Activated T-helper 1 cell treated with anti-CD3 and anti-CD28 coated beads, Interleukin-12 subunit alpha, Interleukin-12 subunit beta, Interleukin-2, Interleukin-4 antibody, amounts not matched to agents 30 ng/mL and 10 ng/mL and 1 ng/mL, durations not matched to agents 14 hours and 24 hours and 36 hours (primary cell): ENCODE results near the gene SPOP. TPM values are rescaled to one million over a fixed set of nuclear protein-coding genes. Genes with fewer than 3 reads are reported as not detected.
"Not testable (repeated sequence)": the region's sequence is repeated elsewhere in the genome, so short reads cannot be mapped to it uniquely, and the experiment has no call there.

Experiments
- DNase-seq: peaks from one replicate; pipeline ENCODE4 v3.0.0; 2021; ENCODE audit warnings: low spot score
- H3K27ac Mint-ChIP-seq: one replicate; pipeline ENCODE4 v1.8.0; 2021; ENCODE audit warnings: mild to moderate bottlenecking, mixed read lengths
- H3K27me3 Mint-ChIP-seq: one replicate; pipeline ENCODE4 v1.8.0; 2022; ENCODE audit warnings: mild to moderate bottlenecking, moderate library complexity, mixed read lengths; ENCODE audit not compliant: insufficient read depth
- H3K36me3 Mint-ChIP-seq: one replicate; pipeline ENCODE4 v1.8.0; 2021; ENCODE audit warnings: low read depth, mixed read lengths
- H3K4me1 Mint-ChIP-seq: one replicate; pipeline ENCODE4 v1.8.0; 2021; ENCODE audit warnings: low read depth, mixed read lengths
- H3K4me3 Mint-ChIP-seq: one replicate; pipeline ENCODE4 v1.8.0; 2021; ENCODE audit warnings: mild to moderate bottlenecking, moderate library complexity, mixed read lengths
- H3K9me3 Mint-ChIP-seq: one replicate; pipeline ENCODE4 v1.8.0; 2021; ENCODE audit warnings: mixed read lengths
- intact Hi-C: fragments of 100-400 bp; cut with micrococcal nuclease; formaldehyde crosslinking; loops from one replicate; pipeline ENCODE4 v1.15.1; 2024
- total RNA-seq: library from RNA; stranded (reverse); gene quantifications from 2 replicates; pipeline ENCODE4 v1.2.3, GENCODE V29; 2022

SPOP gene
- total RNA-seq, 1 donor from 2014 or later: 61.9 TPM

DNA sequence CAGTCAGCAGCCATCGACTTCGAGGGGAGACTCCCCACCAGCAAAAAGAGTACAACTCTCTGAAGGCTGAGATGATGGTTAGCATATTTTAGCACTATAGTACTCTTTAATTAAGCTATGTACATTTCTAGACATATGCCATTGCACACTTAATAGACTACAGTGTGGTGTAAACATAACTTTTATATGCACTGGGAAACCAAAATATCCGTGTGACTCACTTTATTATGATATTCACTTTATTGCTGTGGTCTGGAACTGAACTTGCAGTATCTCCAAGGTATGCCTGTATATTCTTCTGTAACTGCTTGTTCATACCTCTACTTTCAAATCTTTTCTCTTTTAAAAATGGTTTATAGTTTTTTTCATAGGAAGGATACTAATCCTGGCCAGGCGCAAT is 113.3 kb downstream of the SPOP start:
- H3K27me3 Mint-ChIP-seq: peaks cover 20% of the 10 kb centered on the region
- no peak for DNase-seq
- no peaks in the 10 kb centered on the region for H3K9me3 Mint-ChIP-seq
- no peaks in the 10 kb centered on the region for H3K36me3 Mint-ChIP-seq
- H3K4me1 Mint-ChIP-seq: peaks cover 24% of the 10 kb centered on the region
- no peak overlapping the region for H3K27ac Mint-ChIP-seq
- no peak overlapping the region for H3K4me3 Mint-ChIP-seq
- intact Hi-C loops: no loop called here

DNA sequence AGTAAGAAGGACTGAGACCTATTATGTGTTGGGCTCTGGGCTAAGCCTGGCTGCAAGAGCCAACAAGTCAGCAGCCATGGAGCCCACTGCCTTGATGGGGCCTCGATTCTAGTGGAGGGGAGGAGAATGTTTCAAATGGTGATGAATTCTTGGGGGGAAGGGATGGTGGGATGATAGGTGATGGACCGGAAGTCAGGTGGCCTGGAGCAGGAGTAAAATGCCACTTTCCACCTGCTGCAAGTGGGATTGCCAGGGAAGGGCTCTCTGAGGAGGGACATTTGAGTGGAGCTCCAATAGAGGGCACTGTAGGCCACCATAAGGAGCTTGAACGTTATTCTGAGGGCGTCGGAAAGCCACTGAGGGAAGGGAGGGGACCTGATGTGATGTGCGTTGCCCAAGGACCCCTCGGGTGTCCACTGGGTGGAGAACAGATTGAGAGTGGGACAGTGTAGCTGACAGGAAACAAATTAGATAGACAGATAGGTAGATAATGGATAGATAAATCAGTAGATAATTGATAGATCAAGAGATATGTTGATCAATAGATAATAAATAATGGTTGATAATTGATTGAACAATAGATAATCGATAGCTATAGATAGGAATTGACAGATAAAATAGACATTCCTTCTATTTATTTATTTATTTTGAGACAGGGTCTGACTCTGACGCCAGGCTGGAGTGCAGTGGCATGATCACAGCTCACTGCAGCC is 120.4 kb downstream of the SPOP start:
- no peaks in the 10 kb centered on the region for H3K36me3 Mint-ChIP-seq
- no peak overlapping the region for H3K27ac Mint-ChIP-seq
- H3K4me1 Mint-ChIP-seq: peaks cover 9% of the 10 kb centered on the region
- intact Hi-C loops: loop anchor here (1.0 kb wide), 1 partner anchor 9 kb away; no protein-coding TSS in a partner anchor
- peaks cover 9% of the 10 kb centered on the region for H3K27me3 Mint-ChIP-seq
- peak; percentile 21 for DNase-seq
- H3K9me3 Mint-ChIP-seq: no peaks in the 10 kb centered on the region
- H3K4me3 Mint-ChIP-seq: no peak overlapping the region

GRCh38 chr17:49556223-49556943 is 121.5 kb downstream of the SPOP start:
- H3K4me3 Mint-ChIP-seq: no peak overlapping the region
- no peaks in the 10 kb centered on the region for H3K36me3 Mint-ChIP-seq
- no peak overlapping the region for H3K27ac Mint-ChIP-seq
- intact Hi-C loops: loop anchor here (1.0 kb wide), 4 partner anchors 60 to 241 kb away; no protein-coding TSS in a partner anchor
- H3K27me3 Mint-ChIP-seq: peaks cover 5% of the 10 kb centered on the region
- DNase-seq: peak; percentile 77
- peaks cover 9% of the 10 kb centered on the region for H3K4me1 Mint-ChIP-seq
- H3K9me3 Mint-ChIP-seq: no peaks in the 10 kb centered on the region

DNA sequence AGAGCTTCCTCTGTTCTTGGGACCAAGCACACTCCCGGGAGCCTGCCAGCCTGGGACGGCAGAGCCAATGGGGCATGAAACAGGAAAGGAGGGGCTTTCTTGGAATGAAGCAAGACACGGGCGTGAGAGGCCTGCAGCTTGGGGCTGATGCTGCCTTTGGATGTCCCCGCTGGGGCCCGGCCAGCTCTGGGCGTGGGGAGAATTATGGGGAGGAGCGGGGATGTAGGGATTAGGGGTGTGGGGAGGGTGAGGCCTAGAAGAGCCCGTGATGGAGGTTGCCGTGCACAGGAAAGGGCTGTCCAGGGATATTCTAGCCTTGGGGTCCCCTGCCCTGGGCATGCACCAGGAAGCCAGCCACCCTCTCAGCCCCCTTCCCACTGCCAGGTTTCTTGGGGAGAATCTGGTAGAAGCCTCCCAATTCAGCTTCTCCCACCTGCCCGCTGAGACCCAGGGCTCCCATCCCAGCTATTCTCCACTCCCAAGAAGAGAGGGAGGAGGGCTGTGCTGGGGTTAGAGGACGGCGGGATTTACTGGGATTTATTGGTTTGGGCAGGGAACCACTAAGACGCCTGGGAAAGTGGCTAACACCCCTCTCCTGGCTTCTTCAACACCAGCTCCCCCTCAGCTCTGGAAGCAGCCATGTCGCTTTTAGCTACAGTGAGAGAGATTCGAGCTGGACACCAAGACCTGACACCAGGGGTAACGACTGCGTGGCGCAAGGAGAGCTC is 122.2 kb downstream of the SPOP start:
- DNase-seq: no peak
- peaks cover 4% of the 10 kb centered on the region for H3K27me3 Mint-ChIP-seq
- intact Hi-C loops: loop anchor here (1.0 kb wide), 4 partner anchors 59 to 240 kb away; no protein-coding TSS in a partner anchor
- H3K27ac Mint-ChIP-seq: no peak overlapping the region
- H3K9me3 Mint-ChIP-seq: no peaks in the 10 kb centered on the region
- H3K36me3 Mint-ChIP-seq: no peaks in the 10 kb centered on the region
- peaks cover 9% of the 10 kb centered on the region for H3K4me1 Mint-ChIP-seq
- H3K4me3 Mint-ChIP-seq: no peak overlapping the region

- Mint-ChIP-seq H3K4me3 (no peak overlapping the region), H3K9me3 (no peaks in the 10 kb centered on the region), H3K4me1 (peaks cover 9% of the 10 kb centered on the region), H3K27ac (no peak overlapping the region), H3K27me3 (peaks cover 3% of the 10 kb centered on the region), H3K36me3 (no peaks in the 10 kb centered on the region)
- DNase-seq: no peak
- intact Hi-C loops: no loop called here
Measured at GRCh38 chr17:49554694-49555494, 123.0 kb downstream of the SPOP start.

GRCh38 chr17:49553676-49554335 is 124.1 kb downstream of the SPOP start:
- no peak overlapping the region for H3K4me3 Mint-ChIP-seq
- H3K27ac Mint-ChIP-seq: no peak overlapping the region
- no peaks in the 10 kb centered on the region for H3K36me3 Mint-ChIP-seq
- intact Hi-C loops: no loop called here
- H3K27me3 Mint-ChIP-seq: peaks cover 3% of the 10 kb centered on the region
- no peaks in the 10 kb centered on the region for H3K9me3 Mint-ChIP-seq
- peaks cover 9% of the 10 kb centered on the region for H3K4me1 Mint-ChIP-seq
- DNase-seq: no peak

- DNase-seq: no peak
- H3K27me3 Mint-ChIP-seq: no peaks in the 10 kb centered on the region
- intact Hi-C loops: no loop called here
- no peaks in the 10 kb centered on the region for H3K9me3 Mint-ChIP-seq
- no peaks in the 10 kb centered on the region for H3K36me3 Mint-ChIP-seq
- H3K27ac Mint-ChIP-seq: no peak overlapping the region
- no peak overlapping the region for H3K4me3 Mint-ChIP-seq
- peaks cover 3% of the 10 kb centered on the region for H3K4me1 Mint-ChIP-seq
Measured at GRCh38 chr17:49552070-49552751, 125.7 kb downstream of the SPOP start.

- intact Hi-C loops: no loop called here
- Mint-ChIP-seq H3K4me1 (no peaks in the 10 kb centered on the region), H3K36me3 (no peaks in the 10 kb centered on the region), H3K4me3 (no peak overlapping the region), H3K9me3 (no peaks in the 10 kb centered on the region), H3K27me3 (no peaks in the 10 kb centered on the region), H3K27ac (no peak overlapping the region)
- no peak for DNase-seq
Measured at GRCh38 chr17:49551221-49552069, 126.5 kb downstream of the SPOP start.

- not testable (repeated sequence) for H3K4me1 Mint-ChIP-seq
Measured at GRCh38 chr17:49550764-49551163, 127.1 kb downstream of the SPOP start.

DNA sequence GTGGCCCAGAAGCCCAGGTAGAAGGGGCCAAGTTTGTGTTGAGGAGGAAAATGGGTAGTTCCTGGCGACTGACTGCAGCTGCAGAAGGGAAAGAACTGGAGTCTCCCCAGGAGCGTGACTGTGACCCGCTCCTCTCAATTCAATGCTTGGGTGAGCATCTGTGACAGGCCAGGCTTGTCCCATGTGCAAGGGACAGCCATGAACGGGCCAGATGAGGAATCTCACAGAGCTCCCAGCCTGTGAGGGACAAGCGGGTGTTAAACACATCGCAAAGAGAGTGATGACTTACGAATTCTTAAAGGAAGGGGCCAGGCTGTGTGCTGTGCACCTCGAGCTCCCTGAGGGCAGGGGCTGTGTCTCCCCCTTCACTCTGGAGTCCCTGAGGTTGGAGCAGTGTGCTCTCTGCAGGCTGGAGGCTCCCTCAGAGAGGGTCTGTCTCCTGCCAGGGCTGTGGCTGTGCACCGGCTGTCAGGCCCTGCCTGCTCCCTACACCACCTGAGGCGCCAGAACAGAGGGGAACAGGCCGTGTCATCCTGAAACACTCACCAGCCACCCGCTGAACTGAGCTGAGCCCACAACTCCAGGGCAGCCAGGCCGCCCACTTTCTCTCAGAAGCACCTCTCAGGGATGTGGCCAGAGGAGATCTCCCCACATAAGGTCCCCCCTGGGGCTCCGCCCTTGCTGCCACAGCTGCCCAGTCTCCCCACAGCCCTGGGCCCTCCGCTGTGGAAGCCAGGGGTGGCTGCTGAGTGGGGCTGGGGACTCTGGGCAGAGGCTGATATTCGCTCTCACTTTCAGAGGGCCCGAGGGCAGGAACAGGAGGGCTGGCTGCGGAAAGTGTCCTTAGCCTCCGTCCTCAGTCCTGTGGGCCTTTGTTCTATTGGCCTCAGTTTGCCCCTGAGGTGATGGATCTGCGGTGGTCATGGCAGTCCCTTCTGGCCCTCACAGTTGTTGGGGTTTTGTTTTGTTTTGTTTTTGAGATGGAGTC is 127.9 kb downstream of the SPOP start:
- intact Hi-C loops: no loop called here
- Mint-ChIP-seq H3K27ac (no peak overlapping the region), H3K36me3 (no peaks in the 10 kb centered on the region), H3K27me3 (no peaks in the 10 kb centered on the region), H3K4me3 (no peak overlapping the region), H3K9me3 (no peaks in the 10 kb centered on the region), H3K4me1 (no peaks in the 10 kb centered on the region)
- no peak for DNase-seq

More at GRCh38 chr17:49550764-49551163, 127.1 kb downstream of the SPOP start:
- H3K27me3 Mint-ChIP-seq, intact Hi-C loops, H3K4me3 Mint-ChIP-seq, DNase-seq, H3K27ac Mint-ChIP-seq, H3K36me3 Mint-ChIP-seq, H3K9me3 Mint-ChIP-seq: not testable (repeated sequence)
